HFF-Myc (cell line): Measurements from ENCODE around the gene OMD.

Experiments used
- DNase-seq: peaks from one replicate; pipeline ENCODE4 v3.0.0-alpha.2; 2011; ENCODE audit warnings: low read depth; ENCODE audit errors: extremely low read depth
- H3K4me3 ChIP-seq: replicated peaks from 2 replicates; pipeline ENCODE4 v1.5.1; 2011; ENCODE audit warnings: low read depth, mild to moderate bottlenecking, control low read depth, low read length
- CTCF ChIP-seq: IDR thresholded peaks from 2 replicates; pipeline ENCODE4 v1.5.1; 2012; ENCODE audit warnings: mild to moderate bottlenecking, low read depth, low read length, control low read depth; ENCODE audit errors: missing control alignments

Gene OMD

DNA sequence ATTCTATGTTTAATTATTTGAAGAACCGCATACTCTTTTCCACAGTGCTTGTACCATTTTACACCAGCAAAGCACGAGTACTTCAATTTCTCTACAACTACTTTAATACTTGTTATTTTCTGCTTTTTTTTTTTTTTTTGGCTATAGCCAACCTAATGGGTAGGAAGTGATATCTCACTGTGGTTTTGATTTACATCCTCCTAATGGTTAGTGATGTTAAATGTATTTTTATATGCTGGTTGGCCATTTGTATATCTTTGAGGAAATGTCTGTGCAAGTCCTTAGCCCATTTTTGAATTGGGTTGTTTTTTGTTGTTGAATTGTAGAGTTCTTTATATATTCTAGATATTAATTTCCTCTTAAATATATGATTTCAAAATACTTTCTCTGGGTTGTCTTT, 42.5 kb downstream of the OMD start:
- DNase-seq = no peak
- no peak for TF ChIP-seq CTCF
- H3K4me3 ChIP-seq = no peak overlapping the region

DNA sequence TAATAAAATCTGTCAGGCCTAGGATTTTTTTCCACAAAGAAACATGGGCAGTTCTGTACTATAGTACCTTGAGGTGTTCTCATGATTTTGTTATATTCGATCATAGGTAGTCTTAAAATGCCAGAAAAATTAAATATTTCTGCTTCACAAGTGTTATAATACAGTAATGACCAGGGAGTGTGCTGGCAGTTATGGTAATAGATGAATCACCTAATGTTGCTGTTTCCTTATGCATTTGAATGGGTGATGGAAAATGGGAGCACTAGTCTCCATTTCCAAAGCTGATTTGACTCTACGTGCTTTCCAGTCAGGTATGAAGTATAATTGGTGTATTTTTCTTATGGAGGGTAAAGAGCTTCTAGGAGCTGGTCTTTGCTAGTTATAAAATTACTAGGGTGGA, 43.7 kb downstream of the OMD start:
- H3K4me3 ChIP-seq = no peak overlapping the region
- no peak for TF ChIP-seq CTCF

GRCh38 chr9:92378865-92379560, 45.3 kb downstream of the OMD start:
- TF ChIP-seq CTCF = no peak
- H3K4me3 ChIP-seq = no peak overlapping the region

More for the DNA sequence above, 43.7 kb downstream of the OMD start:
- DNase-seq = no peak

DNA sequence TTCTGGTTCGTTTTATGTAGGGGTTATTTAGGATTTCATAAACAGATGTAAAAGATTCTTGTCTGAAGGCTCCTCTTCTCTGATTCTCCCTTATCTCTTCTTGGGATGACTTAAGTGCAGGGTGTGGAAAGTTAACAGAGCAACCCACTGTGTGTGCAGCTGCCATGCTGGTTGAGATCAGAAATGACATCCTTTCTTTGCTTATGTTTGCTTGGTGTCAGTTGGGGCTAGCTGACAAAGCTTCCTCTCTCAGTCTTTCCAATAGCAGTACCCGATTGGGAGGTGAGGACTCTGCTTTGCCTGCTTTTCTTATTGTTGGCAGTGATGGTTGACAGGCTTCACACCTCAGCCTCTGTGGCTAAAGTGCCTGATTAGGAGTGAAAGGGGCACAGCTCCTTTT, 46.4 kb downstream of the OMD start:
- H3K4me3 ChIP-seq = no peak overlapping the region
- DNase-seq = no peak
- TF ChIP-seq CTCF = no peak

More at GRCh38 chr9:92378865-92379560, 45.3 kb downstream of the OMD start:
- peak; percentile 38 for DNase-seq

GRCh38 chr9:92373167-92373566, 51.1 kb downstream of the OMD start:
- DNase-seq = no peak
- no peak overlapping the region for H3K4me3 ChIP-seq
- TF ChIP-seq CTCF = no peak

- DNase-seq = no peak
- TF ChIP-seq CTCF = no peak
- no peak overlapping the region for H3K4me3 ChIP-seq
Measured at GRCh38 chr9:92369075-92369474, 55.2 kb downstream of the OMD start.
